ENCODE results near the gene LYZL6. TPM values are rescaled to one million over a fixed set of nuclear protein-coding genes. Genes with fewer than 3 reads are reported as not detected.

LYZL6 gene
- polyA plus RNA-seq, 3 donors, result not detected

- Histone ChIP-seq H3K4me1 (ENCODE audit: control insufficient read depth in 1 of 2, insufficient read depth in 2 of 2, low read length in 2 of 2) (peaks cover 18 to 27% of the 10 kb centered on the region in 2 donors), H4K20me1 (ENCODE audit: insufficient read depth, low read length) (no peaks in the 10 kb centered on the region), H3K79me2 (ENCODE audit: insufficient read depth, low read length) (no peaks in the 10 kb centered on the region), H3K36me3 (replicated peaks in 1 of 2; ENCODE audit: control insufficient read depth in 1 of 2, insufficient read depth in 2 of 2, low read length in 2 of 2) (no peaks in the 10 kb centered on the region), H2AFZ (ENCODE audit: insufficient read depth, low read depth, low read length, poor library complexity, severe bottlenecking) (no peak overlapping the region), H3K4me2 (replicated peaks; ENCODE audit: extremely low read depth, low read length, poor library complexity, severe bottlenecking) (no peak overlapping the region), H3K27me3 (ENCODE audit: control insufficient read depth in 2 of 2, insufficient read depth in 2 of 2, low read length in 2 of 2) (no peaks in the 10 kb centered on the region), H3K9ac (ENCODE audit: insufficient read depth, low read length, poor library complexity, severe bottlenecking) (no peak overlapping the region), H3K4me3 (replicated peaks in 1 of 3; ENCODE audit: low read depth in 2 of 3, low read length in 3 of 3) (no peak overlapping the region), H3K27ac (ENCODE audit: low read depth in 1 of 2, low read length in 2 of 2) (no peak overlapping the region), H3K9me3 (replicated peaks in 1 of 2; ENCODE audit: control insufficient read depth in 1 of 2, insufficient read depth in 1 of 2, low read length in 2 of 2) (no peaks in the 10 kb centered on the region)
- DNase-seq, result no peak
- no peak overlapping the region for H3K4me3 Mint-ChIP-seq
- no peak for TF ChIP-seq CTCF (IDR thresholded peaks at IDR 0.05)
- no CpG with 5 or more reads among the region's 9 CpGs for WGBS (ENCODE audit: insufficient coverage)
- no peak overlapping the region for H3K27ac Mint-ChIP-seq
- no peaks in the 10 kb centered on the region for H3K9me3 Mint-ChIP-seq
- peaks cover 0 to 3% of the 10 kb centered on the region in 2 donors for H3K36me3 Mint-ChIP-seq
- peaks cover 0 to 3% (median 2%) of the 10 kb centered on the region in 3 donors for H3K27me3 Mint-ChIP-seq (ENCODE audit: low read depth in 3 of 3)
- intact Hi-C loops (cut with micrococcal nuclease), result no loop called here
- H3K4me1 Mint-ChIP-seq, result peaks cover 25% of the 10 kb centered on the region
These were observed 41.8 kb downstream of the LYZL6 start for GRCh38 chr17:35901631-35902175.

DNA sequence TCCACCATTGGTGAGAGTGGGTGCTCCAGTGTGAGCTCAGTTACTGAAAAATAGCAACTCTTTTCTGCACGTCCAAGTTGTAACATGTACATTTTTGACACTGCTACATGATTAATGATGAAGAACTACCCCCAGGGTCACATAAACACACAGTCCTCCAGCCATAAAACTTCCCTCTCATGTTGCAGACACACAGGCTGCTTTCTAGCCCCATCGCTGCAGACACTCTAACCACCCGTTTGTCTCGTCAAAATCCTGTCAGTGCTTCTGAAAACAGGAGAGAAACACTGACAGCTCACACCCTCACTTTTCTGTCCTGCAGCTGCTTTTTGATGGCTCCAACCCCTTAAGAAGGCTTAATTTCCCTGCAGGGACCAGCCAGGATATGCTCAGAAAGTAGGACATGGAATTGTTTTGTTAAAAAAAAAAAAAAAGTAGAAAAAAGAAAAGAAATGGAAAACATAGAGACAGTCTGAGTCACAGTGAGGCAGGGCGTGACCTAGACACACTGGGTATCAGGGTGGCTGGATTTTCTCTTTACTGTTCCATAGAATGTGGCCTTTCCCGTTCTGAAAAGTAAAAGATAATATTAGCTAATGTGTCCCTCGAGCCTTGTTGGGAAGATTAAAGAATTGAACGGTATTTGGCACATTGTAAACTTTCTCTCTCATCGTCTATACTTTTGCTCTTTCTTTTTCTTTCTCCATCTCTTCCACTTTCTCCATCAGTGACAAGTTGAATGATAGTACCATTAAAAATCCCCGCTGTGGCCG is 42.6 kb downstream of the LYZL6 start:
- Mint-ChIP-seq H3K27me3 (ENCODE audit: low read depth in 3 of 3) (peaks cover 0 to 3% (median 2%) of the 10 kb centered on the region in 3 donors), H3K9me3 (no peaks in the 10 kb centered on the region), H3K4me3 (no peak overlapping the region), H3K4me1 (peaks cover 33% of the 10 kb centered on the region), H3K36me3 (peaks cover 0 to 3% of the 10 kb centered on the region in 2 donors), H3K27ac (no peak overlapping the region)
- H3K9me3 ChIP-seq (replicated peaks in 1 of 2; ENCODE audit: control insufficient read depth in 1 of 2, insufficient read depth in 1 of 2, low read length in 2 of 2), result no peaks in the 10 kb centered on the region
- no peak overlapping the region for H3K4me3 ChIP-seq (replicated peaks in 1 of 3; ENCODE audit: low read depth in 2 of 3, low read length in 3 of 3)
- H3K27me3 ChIP-seq (ENCODE audit: control insufficient read depth in 2 of 2, insufficient read depth in 2 of 2, low read length in 2 of 2), result no peaks in the 10 kb centered on the region
- no peaks in the 10 kb centered on the region for H4K20me1 ChIP-seq (ENCODE audit: insufficient read depth, low read length)
- H3K4me2 ChIP-seq (replicated peaks; ENCODE audit: extremely low read depth, low read length, poor library complexity, severe bottlenecking), result no peak overlapping the region
- 63% methylated on average over 5 of the region's 11 CpGs for WGBS (ENCODE audit: insufficient coverage)
- no peak for TF ChIP-seq CTCF (IDR thresholded peaks at IDR 0.05)
- no peak for DNase-seq
- H3K4me1 ChIP-seq (ENCODE audit: control insufficient read depth in 1 of 2, insufficient read depth in 2 of 2, low read length in 2 of 2), result peaks cover 26 to 35% of the 10 kb centered on the region in 2 donors
- H3K79me2 ChIP-seq (ENCODE audit: insufficient read depth, low read length), result no peaks in the 10 kb centered on the region
- intact Hi-C loops (cut with micrococcal nuclease), result no loop called here
- no peaks in the 10 kb centered on the region for H3K36me3 ChIP-seq (replicated peaks in 1 of 2; ENCODE audit: control insufficient read depth in 1 of 2, insufficient read depth in 2 of 2, low read length in 2 of 2)
- no peak overlapping the region for H3K9ac ChIP-seq (ENCODE audit: insufficient read depth, low read length, poor library complexity, severe bottlenecking)
- H2AFZ ChIP-seq (ENCODE audit: insufficient read depth, low read depth, low read length, poor library complexity, severe bottlenecking), result no peak overlapping the region
- H3K27ac ChIP-seq (ENCODE audit: low read depth in 1 of 2, low read length in 2 of 2), result no peak overlapping the region

Measured in CD14-positive monocyte (primary cell).